Stimulated activated CD4-positive, alpha-beta T cell treated with anti-CD3 and anti-CD28 coated beads, Interleukin-1b, Interleukin-23, amount 100 ng/mL, for 4 hours (primary cell): ENCODE measurements around the gene HOXB1.

Experiments
- DNase-seq, 2 donors: peaks; one replicate each; pipeline ENCODE4 v3.0.0-alpha.2; 2020; ENCODE audit warnings: low read depth in 2 of 2

HOXB1 gene

DNA sequence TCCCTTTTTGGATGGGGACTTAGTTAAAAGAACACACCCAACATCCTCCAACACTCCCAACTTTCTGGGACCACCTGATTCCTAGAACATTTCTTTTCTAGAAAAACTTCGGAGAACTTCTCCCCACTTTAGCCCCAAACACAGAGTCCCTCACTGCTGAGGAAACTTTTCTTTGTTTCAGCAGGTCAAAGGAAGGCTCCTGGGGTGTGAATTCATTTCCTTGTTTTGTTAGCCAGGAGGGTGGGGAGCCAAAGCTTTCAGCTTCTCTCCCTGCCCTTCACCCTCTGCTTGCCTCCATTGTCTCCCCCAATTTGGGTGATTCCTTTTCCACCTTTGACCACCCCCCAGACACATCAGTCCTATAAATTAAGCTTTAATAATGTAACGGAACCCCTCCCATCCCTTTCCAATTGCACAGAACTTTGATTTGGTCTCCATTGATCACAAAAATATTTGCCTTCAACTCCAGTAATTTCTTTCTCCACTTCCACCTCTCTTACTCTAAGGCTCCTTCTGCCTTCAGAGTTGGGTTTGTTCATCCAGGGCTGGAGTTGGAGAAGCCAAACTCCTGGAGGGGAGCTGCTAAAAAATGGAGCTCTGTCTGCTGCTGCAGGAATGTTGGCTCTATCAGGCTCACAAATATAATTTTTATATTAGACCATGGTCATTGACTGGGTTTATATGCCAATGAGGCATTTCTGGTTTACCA is 37.0 kb upstream of the HOXB1 start:
- no peak for DNase-seq

GRCh38 chr17:48567209-48567608 is 36.4 kb upstream of the HOXB1 start:
- DNase-seq = no peak

- DNase-seq = no peak
Measured at GRCh38 chr17:48566717-48567116, 35.9 kb upstream of the HOXB1 start.

GRCh38 chr17:48565925-48566710 is 35.3 kb upstream of the HOXB1 start:
- DNase-seq = no peak

DNA sequence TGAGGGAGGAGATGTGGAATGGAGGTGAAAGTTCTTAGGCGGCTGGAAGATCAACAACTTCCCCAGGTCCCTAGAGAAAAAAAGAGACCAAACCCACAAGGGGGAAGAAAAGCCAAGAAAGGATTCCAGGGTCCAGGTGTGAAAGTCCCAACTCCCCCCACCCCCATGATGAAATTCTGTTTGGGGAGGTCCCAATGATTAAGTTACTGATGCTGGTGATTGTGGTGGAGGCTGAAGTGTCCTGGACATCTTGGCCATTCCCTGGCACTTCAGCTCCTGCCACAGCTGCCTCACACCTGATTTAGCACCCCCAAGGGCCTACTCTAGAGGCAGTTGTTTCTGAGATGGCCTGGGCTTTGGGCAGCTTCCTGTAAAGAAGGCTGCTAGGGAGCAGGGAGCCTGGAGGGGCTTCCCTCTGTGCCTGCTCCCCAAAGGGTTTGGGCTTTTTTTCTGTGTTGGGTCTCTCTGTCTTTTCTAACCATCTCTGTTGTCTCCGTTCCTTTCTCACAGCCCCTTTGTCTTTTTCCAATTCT is 34.3 kb upstream of the HOXB1 start:
- DNase-seq = no peak

- DNase-seq = no peak
Measured at GRCh38 chr17:48564188-48565021, 33.6 kb upstream of the HOXB1 start.

- no peak for DNase-seq
Measured at GRCh38 chr17:48563867-48564187, 33.0 kb upstream of the HOXB1 start.

GRCh38 chr17:48563385-48563838 is 32.6 kb upstream of the HOXB1 start:
- no peak for DNase-seq

GRCh38 chr17:48562934-48563333 is 32.1 kb upstream of the HOXB1 start:
- DNase-seq = no peak

DNA sequence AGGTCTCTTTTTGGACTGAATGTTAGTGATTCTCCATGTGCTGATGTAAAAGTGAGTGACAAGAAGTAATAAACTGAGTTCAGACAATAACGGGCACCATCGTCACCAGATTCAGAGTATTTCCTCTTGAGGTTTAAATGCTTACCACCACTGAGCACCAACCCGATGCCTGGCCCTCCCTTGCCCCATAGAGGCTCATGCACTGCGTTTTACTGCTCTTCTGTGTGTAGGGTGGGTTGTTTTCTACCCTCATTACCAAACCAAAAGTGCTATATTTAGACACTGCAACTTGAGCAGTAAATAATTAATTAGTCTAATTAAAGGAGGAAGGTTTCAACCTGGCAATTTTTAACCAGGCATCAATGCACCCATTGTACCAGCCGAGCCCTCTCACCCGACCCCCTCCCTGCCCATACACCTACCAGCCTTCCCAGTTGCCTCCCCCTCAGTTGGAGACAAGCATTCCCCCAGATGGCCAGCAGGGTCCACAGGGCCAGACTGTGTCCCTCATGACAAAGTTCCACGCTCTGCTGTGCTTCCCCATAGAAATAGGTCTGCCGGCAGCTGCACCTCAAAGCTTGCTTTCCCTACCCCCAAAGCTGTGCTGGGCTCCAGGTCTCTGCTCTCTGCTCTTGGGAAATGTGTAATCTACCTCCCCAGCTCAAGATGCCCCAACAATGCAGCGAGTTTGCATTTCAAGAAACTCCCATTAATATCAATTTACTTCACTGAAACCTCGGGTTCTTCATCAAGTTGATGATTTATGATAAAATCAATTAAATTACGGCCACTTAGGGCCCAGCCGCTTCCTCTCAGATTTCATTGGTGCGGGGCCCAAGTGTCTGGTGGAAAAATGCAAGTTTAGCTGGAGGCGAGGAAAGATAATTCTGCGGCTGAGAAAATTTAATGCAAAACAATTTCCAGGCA is 31.3 kb upstream of the HOXB1 start:
- no peak for DNase-seq

GRCh38 chr17:48559840-48560817 is 29.3 kb upstream of the HOXB1 start:
- DNase-seq = no peak

- no peak for DNase-seq
Measured at GRCh38 chr17:48559122-48559839, 28.5 kb upstream of the HOXB1 start.

DNA sequence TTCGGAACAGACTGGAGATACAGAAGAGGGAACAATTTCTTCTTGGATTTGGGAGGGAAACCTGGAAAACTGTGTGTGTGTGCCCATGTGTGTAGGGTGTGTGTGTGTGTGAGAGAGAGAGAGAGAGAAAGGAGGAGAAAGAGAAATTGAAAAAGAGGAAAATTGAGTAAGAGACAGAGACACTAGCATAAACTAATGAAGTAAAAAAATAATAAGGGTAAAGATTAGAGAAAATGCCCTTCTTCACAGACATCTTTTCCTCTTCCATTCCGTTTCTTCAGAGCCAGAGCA is 28.0 kb upstream of the HOXB1 start:
- DNase-seq = no peak

DNA sequence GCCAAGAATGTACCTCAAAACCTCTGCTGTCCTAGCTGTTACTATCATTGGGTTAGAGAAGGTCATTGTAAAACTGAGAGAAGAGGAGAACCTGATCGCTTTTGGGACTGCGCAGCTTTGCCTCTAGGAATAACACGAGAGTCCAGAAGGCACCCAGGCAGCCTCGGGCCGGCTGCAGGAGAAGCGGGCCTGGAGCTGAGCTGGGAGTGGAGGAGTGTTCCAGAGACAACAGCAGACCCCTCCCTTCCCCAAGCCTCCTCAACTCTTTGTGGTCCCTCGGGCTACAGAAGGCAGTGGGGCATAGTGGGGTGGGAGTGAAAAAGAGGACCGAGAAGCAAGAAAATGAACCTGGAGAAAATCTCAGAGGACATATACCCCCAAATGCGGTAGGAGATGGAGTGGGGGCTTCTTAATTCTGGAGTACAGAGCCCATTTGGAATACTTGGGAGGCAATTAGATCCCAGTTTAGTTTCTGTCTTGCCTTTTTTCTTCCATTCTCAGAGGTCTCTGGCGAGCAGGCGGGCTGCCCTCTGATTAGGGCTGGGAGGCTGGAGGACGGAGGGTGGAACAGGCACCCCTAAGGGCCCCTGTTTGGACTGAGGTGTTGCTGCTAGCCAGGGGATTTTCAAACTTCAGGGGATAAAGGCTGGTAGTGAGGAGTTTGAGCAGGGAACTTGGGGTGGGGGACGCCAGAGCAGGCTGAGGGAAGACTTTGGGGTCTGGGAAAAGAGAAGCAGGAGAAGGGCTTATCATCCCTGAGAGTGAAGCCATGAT is 27.4 kb upstream of the HOXB1 start:
- no peak for DNase-seq

GRCh38 chr17:48556576-48557401 is 26.0 kb upstream of the HOXB1 start:
- no peak for DNase-seq

DNA sequence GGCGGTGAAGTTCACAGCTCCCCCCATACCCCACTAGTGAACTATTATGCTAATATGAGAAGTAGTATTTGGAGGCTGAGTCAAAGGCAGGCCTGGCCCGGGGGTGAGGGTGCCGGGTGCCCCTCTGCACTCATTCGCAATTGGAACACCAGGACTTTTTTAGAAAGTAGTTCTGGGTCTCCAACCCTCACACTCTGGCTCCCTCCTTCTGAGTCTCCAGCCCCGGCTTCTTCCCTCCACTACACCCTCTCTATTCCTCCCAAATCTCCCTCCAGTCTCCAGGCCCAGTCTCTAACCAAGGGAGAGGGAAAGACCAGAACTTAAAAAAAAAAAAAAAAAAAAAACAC is 25.4 kb upstream of the HOXB1 start:
- no peak for DNase-seq

GRCh38 chr17:48555258-48556228 is 24.7 kb upstream of the HOXB1 start:
- DNase-seq = no peak
